ENCODE data around the gene STPG1.

- TF ChIP-seq EZH2 (IDR thresholded peaks at IDR 0.05; ENCODE audit: borderline replicate concordance, low read depth, low read length, severe bottlenecking) (no peak), POLR2A (IDR thresholded peaks at IDR 0.05; ENCODE audit: low read depth, low read length) (no peak), CTCF (IDR thresholded peaks at IDR 0.05; ENCODE audit: extremely low read depth in 1 of 2, insufficient read depth in 1 of 2, low read depth in 1 of 2, low read length in 2 of 2) (no peak), POLR2AphosphoS5 (IDR thresholded peaks at IDR 0.05; ENCODE audit: insufficient read depth, low read depth, low read length) (no peak), MYC (IDR thresholded peaks at IDR 0.05; ENCODE audit: low read depth, low read length) (no peak), JUN (IDR thresholded peaks at IDR 0.05; ENCODE audit: borderline replicate concordance, insufficient read depth, insufficient read length, low read depth) (no peak), MAX (IDR thresholded peaks at IDR 0.05; ENCODE audit: insufficient read depth, insufficient read length) (no peak)
These were observed 7.9 kb upstream of the STPG1 start for GRCh38 chr1:24421502-24421901.

All from endothelial cell of umbilical vein (primary cell).